ENCODE data around the gene BTLA. TPM values are rescaled to one million over a fixed set of nuclear protein-coding genes. Genes with fewer than 3 reads are reported as not detected.

Gene BTLA
- total RNA-seq, 4 donors from 2014 or later: 0.49 to 2.7 TPM; not detected in 2

GRCh38 chr3:112456147-112456546 is 43.1 kb downstream of the BTLA start:
- no peaks in the 10 kb centered on the region for H3K4me1 ChIP-seq
- no peaks in the 10 kb centered on the region for H3K36me3 ChIP-seq
- no peak for DNase-seq
- H3K4me3 ChIP-seq (replicated peaks in 1 of 3): no peak overlapping the region
- TF ChIP-seq CTCF (IDR thresholded peaks at IDR 0.05) (no peak), POLR2A (IDR thresholded peaks at IDR 0.05) (no peak)
- no peaks in the 10 kb centered on the region for H3K27me3 ChIP-seq
- intact Hi-C loops (cut with DNase I): no loop called here
- H3K27ac ChIP-seq: no peak overlapping the region
- no peaks in the 10 kb centered on the region for H3K9me3 ChIP-seq

GRCh38 chr3:112448939-112449338 is 50.3 kb downstream of the BTLA start:
- no peak for TF ChIP-seq POLR2A (IDR thresholded peaks at IDR 0.05)
- intact Hi-C loops (cut with DNase I): no loop called here
- no peak overlapping the region for H3K27ac ChIP-seq
- no peak overlapping the region for H3K4me3 ChIP-seq (replicated peaks in 1 of 3)
- H3K9me3 ChIP-seq: no peaks in the 10 kb centered on the region
- no peak for DNase-seq
- H3K27me3 ChIP-seq: no peaks in the 10 kb centered on the region
- no peaks in the 10 kb centered on the region for H3K36me3 ChIP-seq
- peaks cover 0 to 8% of the 10 kb centered on the region in 2 donors for H3K4me1 ChIP-seq
- WGBS, 2 donors: 49 to 90% methylated on average over 1 of the region's 1 CpG

GRCh38 chr3:112446343-112446742 is 52.9 kb downstream of the BTLA start:
- TF ChIP-seq CTCF (IDR thresholded peaks at IDR 0.05): no peak
- Histone ChIP-seq H3K9me3 (no peaks in the 10 kb centered on the region), H3K4me1 (peaks cover 0 to 8% of the 10 kb centered on the region in 2 donors), H3K4me3 (replicated peaks in 1 of 3) (no peak overlapping the region), H3K36me3 (no peaks in the 10 kb centered on the region), H3K27ac (no peak overlapping the region), H3K27me3 (no peaks in the 10 kb centered on the region)
- no peak for DNase-seq
- 62 to 72% methylated on average over 1 of the region's 1 CpG for WGBS, 2 donors
- intact Hi-C loops (cut with DNase I): no loop called here

GRCh38 chr3:112445839-112446238 is 53.4 kb downstream of the BTLA start:
- TF ChIP-seq CTCF (IDR thresholded peaks at IDR 0.05) (no peak), POLR2A (IDR thresholded peaks at IDR 0.05) (no peak)
- Histone ChIP-seq H3K4me1 (peaks cover 0 to 8% of the 10 kb centered on the region in 2 donors), H3K27me3 (no peaks in the 10 kb centered on the region), H3K4me3 (replicated peaks in 1 of 3) (no peak overlapping the region), H3K9me3 (no peaks in the 10 kb centered on the region), H3K27ac (no peak overlapping the region), H3K36me3 (no peaks in the 10 kb centered on the region)
- no peak for DNase-seq
- WGBS, 2 donors: 74 to 84% methylated on average over 2 of the region's 2 CpGs
- intact Hi-C loops (cut with DNase I): no loop called here

GRCh38 chr3:112437146-112438022 is 61.9 kb downstream of the BTLA start:
- 86 to 92% methylated on average over 5 to 6 of the region's 6 CpGs for whole genome bisulfite sequencing, 2 donors
- Histone ChIP-seq H3K4me3 (replicated peaks in 1 of 3) (no peak overlapping the region), H3K27ac (no peak overlapping the region), H3K4me1 (no peaks in the 10 kb centered on the region), H3K36me3 (no peaks in the 10 kb centered on the region), H3K27me3 (no peaks in the 10 kb centered on the region), H3K9me3 (no peaks in the 10 kb centered on the region)
- TF ChIP-seq CTCF (IDR thresholded peaks at IDR 0.05) (peak in 4 of 6 experiments; percentile 12 to 34 (median 29)), POLR2A (IDR thresholded peaks at IDR 0.05) (no peak)
- intact Hi-C loops (cut with DNase I): no loop called here
- no peak for DNase-seq

All from thyroid gland (tissue), 4 donors.